ENCODE measurements around the gene TMTC4. TPM values are rescaled to one million over a fixed set of nuclear protein-coding genes. Genes with fewer than 3 reads are reported as not detected.

TMTC4 gene
- total RNA-seq, 1 donor: 8.7 TPM

GRCh38 chr13:100650326-100650725, 24.3 kb downstream of the TMTC4 start:
- Histone ChIP-seq H3K79me2 (ENCODE audit: insufficient read depth, low read length) (no peaks in the 10 kb centered on the region), H3K4me3 (ENCODE audit: insufficient read depth, low read length) (no peak overlapping the region), H3K4me2 (ENCODE audit: insufficient read depth, low read length) (no peak overlapping the region), H3K9me3 (ENCODE audit: low read depth, low read length) (no peaks in the 10 kb centered on the region), H3K27ac (ENCODE audit: low read depth, low read length) (no peak overlapping the region), H2AFZ (ENCODE audit: low read length) (no peak overlapping the region), H3K4me1 (ENCODE audit: insufficient read depth, low read length) (no peaks in the 10 kb centered on the region), H3K27me3 (ENCODE audit: insufficient read depth, low read length) (no peaks in the 10 kb centered on the region), H4K20me1 (ENCODE audit: insufficient read depth, low read length) (no peaks in the 10 kb centered on the region), H3K36me3 (ENCODE audit: insufficient read depth, low read length) (no peaks in the 10 kb centered on the region)
- no peak for DNase-seq (ENCODE audit: insufficient read length, low spot score, missing footprints)
- TF ChIP-seq CTCF (IDR thresholded peaks at IDR 0.05; ENCODE audit: extremely low read depth, low read depth, low read length): no peak

- Histone ChIP-seq H3K4me1 (ENCODE audit: insufficient read depth, low read length) (no peaks in the 10 kb centered on the region), H3K79me2 (ENCODE audit: insufficient read depth, low read length) (no peaks in the 10 kb centered on the region), H3K36me3 (ENCODE audit: insufficient read depth, low read length) (no peaks in the 10 kb centered on the region), H4K20me1 (ENCODE audit: insufficient read depth, low read length) (no peaks in the 10 kb centered on the region), H3K4me3 (ENCODE audit: insufficient read depth, low read length) (no peak overlapping the region), H3K4me2 (ENCODE audit: insufficient read depth, low read length) (no peak overlapping the region), H3K27me3 (ENCODE audit: insufficient read depth, low read length) (no peaks in the 10 kb centered on the region), H3K27ac (ENCODE audit: low read depth, low read length) (no peak overlapping the region), H2AFZ (ENCODE audit: low read length) (no peak overlapping the region), H3K9me3 (ENCODE audit: low read depth, low read length) (no peaks in the 10 kb centered on the region)
- no peak for TF ChIP-seq CTCF (IDR thresholded peaks at IDR 0.05; ENCODE audit: extremely low read depth, low read depth, low read length)
- no peak for DNase-seq (ENCODE audit: insufficient read length, low spot score, missing footprints)
Measured at GRCh38 chr13:100648354-100648753, 26.2 kb downstream of the TMTC4 start.

DNA sequence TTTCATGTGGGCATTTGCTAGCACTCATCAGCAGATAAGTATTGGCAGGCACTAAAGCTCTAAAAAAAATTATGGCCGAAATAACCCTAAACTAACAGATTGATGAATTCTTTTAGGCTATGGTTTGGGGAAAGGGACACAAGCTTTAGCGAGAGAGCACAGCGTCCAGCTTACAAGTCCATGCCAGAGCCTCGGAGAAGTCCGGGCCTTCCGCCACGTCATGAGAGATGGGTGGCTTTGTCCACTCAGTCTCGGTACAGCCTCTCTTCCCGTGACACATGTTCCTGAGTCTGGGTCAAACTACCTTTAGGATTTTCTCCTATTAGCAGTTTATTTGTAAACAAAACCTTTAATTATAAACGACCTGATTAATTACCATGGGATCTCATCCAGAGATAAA, 27.7 kb downstream of the TMTC4 start:
- Histone ChIP-seq H3K27me3 (ENCODE audit: insufficient read depth, low read length) (no peaks in the 10 kb centered on the region), H4K20me1 (ENCODE audit: insufficient read depth, low read length) (no peaks in the 10 kb centered on the region), H3K4me3 (ENCODE audit: insufficient read depth, low read length) (no peak overlapping the region), H3K4me1 (ENCODE audit: insufficient read depth, low read length) (no peaks in the 10 kb centered on the region), H3K27ac (ENCODE audit: low read depth, low read length) (no peak overlapping the region), H3K36me3 (ENCODE audit: insufficient read depth, low read length) (no peaks in the 10 kb centered on the region), H3K9me3 (ENCODE audit: low read depth, low read length) (no peaks in the 10 kb centered on the region), H3K79me2 (ENCODE audit: insufficient read depth, low read length) (no peaks in the 10 kb centered on the region), H2AFZ (ENCODE audit: low read length) (no peak overlapping the region), H3K4me2 (ENCODE audit: insufficient read depth, low read length) (no peak overlapping the region)
- TF ChIP-seq CTCF (IDR thresholded peaks at IDR 0.05; ENCODE audit: extremely low read depth, low read depth, low read length): no peak
- no peak for DNase-seq (ENCODE audit: insufficient read length, low spot score, missing footprints)

GRCh38 chr13:100646030-100646673, 28.4 kb downstream of the TMTC4 start:
- Histone ChIP-seq H3K36me3 (ENCODE audit: insufficient read depth, low read length) (no peaks in the 10 kb centered on the region), H3K27me3 (ENCODE audit: insufficient read depth, low read length) (no peaks in the 10 kb centered on the region), H3K79me2 (ENCODE audit: insufficient read depth, low read length) (no peaks in the 10 kb centered on the region), H3K9me3 (ENCODE audit: low read depth, low read length) (no peaks in the 10 kb centered on the region), H3K4me3 (ENCODE audit: insufficient read depth, low read length) (no peak overlapping the region), H3K27ac (ENCODE audit: low read depth, low read length) (no peak overlapping the region), H3K4me2 (ENCODE audit: insufficient read depth, low read length) (no peak overlapping the region), H2AFZ (ENCODE audit: low read length) (no peak overlapping the region), H3K4me1 (ENCODE audit: insufficient read depth, low read length) (no peaks in the 10 kb centered on the region), H4K20me1 (ENCODE audit: insufficient read depth, low read length) (no peaks in the 10 kb centered on the region)
- DNase-seq (ENCODE audit: insufficient read length, low spot score, missing footprints): peak; percentile 87
- peak; percentile 63 for TF ChIP-seq CTCF (IDR thresholded peaks at IDR 0.05; ENCODE audit: extremely low read depth, low read depth, low read length)

Measured in osteoblast (primary cell).